ENCODE measurements around the gene FILIP1L. TPM values are rescaled to one million over a fixed set of nuclear protein-coding genes. Genes with fewer than 3 reads are reported as not detected.

Gene FILIP1L
- polyA plus RNA-seq, 2 donors = 2.6 to 6.9 TPM

DNA sequence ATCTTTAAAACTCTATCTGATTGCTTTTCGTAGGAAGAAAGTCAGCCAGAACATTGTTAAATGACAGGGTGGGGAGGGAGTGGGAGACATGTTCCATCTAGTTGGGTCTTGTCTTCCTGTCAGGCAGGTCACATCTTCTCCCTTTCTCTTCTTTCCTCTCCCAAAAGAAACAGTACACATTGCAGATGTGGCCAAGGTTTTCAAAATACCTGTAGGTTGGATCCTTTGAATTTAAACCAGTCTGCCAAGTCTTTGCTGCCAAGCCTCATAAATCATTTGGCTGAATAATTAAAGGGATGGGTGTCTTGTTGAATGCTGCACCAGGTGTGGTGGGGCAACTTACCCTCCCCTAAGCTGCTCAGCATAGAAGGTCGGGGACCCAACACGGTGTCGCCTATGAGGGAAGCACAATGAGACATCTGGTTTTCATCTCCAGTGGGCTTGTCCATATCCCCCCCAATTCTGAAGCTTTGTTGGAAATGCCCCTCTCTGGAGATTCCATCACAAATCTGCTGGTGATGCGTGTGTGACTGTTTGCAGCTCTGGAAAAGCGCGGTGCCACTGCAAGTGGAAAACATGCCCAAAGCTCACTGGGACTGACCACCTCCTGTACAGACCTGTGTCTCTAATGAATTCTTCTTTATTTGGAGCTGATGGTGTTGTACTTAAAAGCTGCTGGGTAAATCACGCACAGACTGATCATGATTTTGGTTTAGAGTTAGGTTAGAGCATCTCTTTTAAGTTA, 112.6 kb downstream of the FILIP1L start:
- Histone ChIP-seq H3K4me1 (ENCODE audit: control insufficient read depth in 2 of 2, insufficient read depth in 2 of 2, low read length in 1 of 2) (peaks cover 2 to 3% of the 10 kb centered on the region in 2 donors), H3K36me3 (ENCODE audit: control insufficient read depth in 2 of 2, insufficient read depth in 2 of 2, low read length in 1 of 2) (no peaks in the 10 kb centered on the region), H3K9me3 (ENCODE audit: control insufficient read depth in 2 of 2, insufficient read depth in 1 of 2, low read depth in 1 of 2, low read length in 1 of 2) (no peaks in the 10 kb centered on the region), H3K4me3 (ENCODE audit: low read depth in 1 of 2, low read length in 2 of 2) (no peak overlapping the region), H3K27ac (ENCODE audit: low read depth in 2 of 2, low read length in 1 of 2) (peak overlapping the region; percentile 34 to 47), H3K27me3 (ENCODE audit: control insufficient read depth in 1 of 2, insufficient read depth in 2 of 2, low read length in 2 of 2) (no peaks in the 10 kb centered on the region)
- 61 to 76% methylated on average over 8 of the region's 8 CpGs for WGBS, 2 donors

DNA sequence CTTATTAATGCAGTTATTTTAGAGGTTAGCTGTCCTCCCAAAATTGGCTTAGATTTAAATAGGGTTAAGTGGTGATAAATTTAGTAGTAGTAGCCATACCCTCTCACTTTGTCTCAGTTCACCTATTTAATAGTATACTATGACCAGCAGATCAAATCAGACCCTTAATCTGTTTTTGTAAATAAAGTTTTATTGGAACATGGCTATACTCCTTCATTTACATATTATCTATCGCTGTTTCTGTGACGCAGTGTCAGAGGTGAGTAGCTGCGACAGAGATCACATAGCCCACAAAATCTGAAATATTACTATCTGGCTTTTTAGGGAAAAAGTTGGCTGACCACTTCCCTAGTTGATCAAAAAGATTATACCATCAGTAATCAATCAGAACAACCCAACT, 113.2 kb downstream of the FILIP1L start:
- Histone ChIP-seq H3K9me3 (ENCODE audit: control insufficient read depth in 2 of 2, insufficient read depth in 1 of 2, low read depth in 1 of 2, low read length in 1 of 2) (no peaks in the 10 kb centered on the region), H3K27me3 (ENCODE audit: control insufficient read depth in 1 of 2, insufficient read depth in 2 of 2, low read length in 2 of 2) (no peaks in the 10 kb centered on the region), H3K4me1 (ENCODE audit: control insufficient read depth in 2 of 2, insufficient read depth in 2 of 2, low read length in 1 of 2) (peaks cover 2 to 3% of the 10 kb centered on the region in 2 donors), H3K27ac (ENCODE audit: low read depth in 2 of 2, low read length in 1 of 2) (peak overlapping the region in 1 of 2 donors; percentile 47), H3K36me3 (ENCODE audit: control insufficient read depth in 2 of 2, insufficient read depth in 2 of 2, low read length in 1 of 2) (no peaks in the 10 kb centered on the region), H3K4me3 (ENCODE audit: low read depth in 1 of 2, low read length in 2 of 2) (no peak overlapping the region)
- 78 to 86% methylated on average over 3 of the region's 3 CpGs for WGBS, 2 donors

DNA sequence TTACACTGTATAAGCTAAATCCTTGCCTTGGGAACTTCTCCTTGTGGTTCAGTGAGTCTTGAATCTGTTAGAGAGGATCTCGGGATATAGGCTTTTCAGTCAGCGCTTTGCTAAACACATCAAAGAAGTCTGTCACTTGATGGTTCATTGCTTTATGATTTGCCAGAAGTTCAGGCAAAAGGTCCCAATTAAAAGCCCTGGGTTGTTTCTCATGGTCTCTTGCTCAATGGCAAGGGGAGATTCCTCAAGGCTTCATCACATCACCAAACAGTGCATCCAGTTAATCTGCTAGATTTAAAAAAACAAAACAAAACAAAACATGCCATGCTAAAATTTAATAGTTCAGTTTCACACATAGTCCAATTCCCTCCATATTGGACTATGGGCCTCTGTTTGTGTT, 114.8 kb downstream of the FILIP1L start:
- 91 to 94% methylated on average over 2 of the region's 2 CpGs for WGBS, 2 donors
- Histone ChIP-seq H3K27me3 (ENCODE audit: control insufficient read depth in 1 of 2, insufficient read depth in 2 of 2, low read length in 2 of 2) (no peaks in the 10 kb centered on the region), H3K9me3 (ENCODE audit: control insufficient read depth in 2 of 2, insufficient read depth in 1 of 2, low read depth in 1 of 2, low read length in 1 of 2) (peaks cover 0 to 2% of the 10 kb centered on the region in 2 donors), H3K4me1 (ENCODE audit: control insufficient read depth in 2 of 2, insufficient read depth in 2 of 2, low read length in 1 of 2) (peaks cover 0 to 3% of the 10 kb centered on the region in 2 donors), H3K4me3 (ENCODE audit: low read depth in 1 of 2, low read length in 2 of 2) (no peak overlapping the region), H3K27ac (ENCODE audit: low read depth in 2 of 2, low read length in 1 of 2) (no peak overlapping the region), H3K36me3 (ENCODE audit: control insufficient read depth in 2 of 2, insufficient read depth in 2 of 2, low read length in 1 of 2) (no peaks in the 10 kb centered on the region)

DNA sequence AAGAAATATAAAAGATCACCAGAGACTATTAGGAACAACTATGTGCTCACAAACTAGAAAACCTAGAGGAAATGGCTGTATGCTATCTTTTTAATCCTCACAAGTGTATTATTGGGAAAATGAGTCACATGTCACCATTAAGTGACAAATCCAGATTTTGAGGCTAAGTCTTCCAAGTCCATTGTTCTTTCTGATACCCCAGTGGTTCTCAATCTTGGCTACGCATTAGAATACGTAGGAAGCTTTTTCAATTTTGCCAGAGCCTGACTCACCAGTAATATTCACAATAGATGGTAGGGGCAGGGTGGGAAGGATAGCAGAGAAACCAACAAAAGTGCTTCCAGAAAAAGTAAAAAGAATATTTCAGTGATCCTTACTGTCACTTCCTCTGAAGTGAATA, 117.0 kb downstream of the FILIP1L start:
- Histone ChIP-seq H3K4me3 (ENCODE audit: low read depth in 1 of 2, low read length in 2 of 2) (no peak overlapping the region), H3K9me3 (ENCODE audit: control insufficient read depth in 2 of 2, insufficient read depth in 1 of 2, low read depth in 1 of 2, low read length in 1 of 2) (peaks cover 0 to 2% of the 10 kb centered on the region in 2 donors), H3K4me1 (ENCODE audit: control insufficient read depth in 2 of 2, insufficient read depth in 2 of 2, low read length in 1 of 2) (peaks cover 0 to 3% of the 10 kb centered on the region in 2 donors), H3K27ac (ENCODE audit: low read depth in 2 of 2, low read length in 1 of 2) (no peak overlapping the region), H3K36me3 (ENCODE audit: control insufficient read depth in 2 of 2, insufficient read depth in 2 of 2, low read length in 1 of 2) (no peaks in the 10 kb centered on the region), H3K27me3 (ENCODE audit: control insufficient read depth in 1 of 2, insufficient read depth in 2 of 2, low read length in 2 of 2) (no peaks in the 10 kb centered on the region)
- 59 to 74% methylated on average over 2 of the region's 2 CpGs for WGBS, 2 donors

GRCh38 chr3:99990179-99990578, 124.1 kb downstream of the FILIP1L start:
- no peaks in the 10 kb centered on the region for H3K4me1 ChIP-seq (ENCODE audit: control insufficient read depth in 2 of 2, insufficient read depth in 2 of 2, low read length in 1 of 2)
- H3K27me3 ChIP-seq (ENCODE audit: control insufficient read depth in 1 of 2, insufficient read depth in 2 of 2, low read length in 2 of 2) = no peaks in the 10 kb centered on the region
- no peaks in the 10 kb centered on the region for H3K36me3 ChIP-seq (ENCODE audit: control insufficient read depth in 2 of 2, insufficient read depth in 2 of 2, low read length in 1 of 2)
- no peak overlapping the region for H3K27ac ChIP-seq (ENCODE audit: low read depth in 2 of 2, low read length in 1 of 2)
- H3K4me3 ChIP-seq (ENCODE audit: low read depth in 1 of 2, low read length in 2 of 2) = no peak overlapping the region
- H3K9me3 ChIP-seq (ENCODE audit: control insufficient read depth in 2 of 2, insufficient read depth in 1 of 2, low read depth in 1 of 2, low read length in 1 of 2) = no peaks in the 10 kb centered on the region
- WGBS, 2 donors = 81 to 86% methylated on average over 1 of the region's 1 CpG

DNA sequence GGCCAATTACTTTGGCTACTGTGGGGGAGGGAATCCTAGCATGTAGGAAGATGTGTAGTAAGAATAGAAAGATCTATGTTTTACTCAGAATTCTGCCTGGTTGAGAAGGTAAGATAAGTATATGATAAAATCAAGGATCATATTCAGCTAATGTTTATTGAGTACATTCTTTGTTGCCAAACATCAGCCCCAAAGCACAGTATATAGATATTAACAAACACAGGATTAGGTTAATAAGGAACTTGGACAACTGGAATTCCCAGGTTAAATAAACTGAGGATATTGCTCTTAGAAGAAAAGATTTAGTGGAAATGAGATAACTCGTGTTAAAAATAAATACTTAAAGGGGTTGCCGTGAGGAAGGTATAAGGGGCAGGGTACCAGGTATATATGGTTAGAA, 129.6 kb downstream of the FILIP1L start:
- H3K36me3 ChIP-seq (ENCODE audit: control insufficient read depth in 2 of 2, insufficient read depth in 2 of 2, low read length in 1 of 2) = no peaks in the 10 kb centered on the region
- H3K9me3 ChIP-seq (ENCODE audit: control insufficient read depth in 2 of 2, insufficient read depth in 1 of 2, low read depth in 1 of 2, low read length in 1 of 2) = no peaks in the 10 kb centered on the region
- no peak overlapping the region for H3K27ac ChIP-seq (ENCODE audit: low read depth in 2 of 2, low read length in 1 of 2)
- WGBS, 2 donors = 75 to 90% methylated on average over 2 of the region's 2 CpGs
- no peak overlapping the region for H3K4me3 ChIP-seq (ENCODE audit: low read depth in 1 of 2, low read length in 2 of 2)
- H3K27me3 ChIP-seq (ENCODE audit: control insufficient read depth in 1 of 2, insufficient read depth in 2 of 2, low read length in 2 of 2) = no peaks in the 10 kb centered on the region
- no peaks in the 10 kb centered on the region for H3K4me1 ChIP-seq (ENCODE audit: control insufficient read depth in 2 of 2, insufficient read depth in 2 of 2, low read length in 1 of 2)

DNA sequence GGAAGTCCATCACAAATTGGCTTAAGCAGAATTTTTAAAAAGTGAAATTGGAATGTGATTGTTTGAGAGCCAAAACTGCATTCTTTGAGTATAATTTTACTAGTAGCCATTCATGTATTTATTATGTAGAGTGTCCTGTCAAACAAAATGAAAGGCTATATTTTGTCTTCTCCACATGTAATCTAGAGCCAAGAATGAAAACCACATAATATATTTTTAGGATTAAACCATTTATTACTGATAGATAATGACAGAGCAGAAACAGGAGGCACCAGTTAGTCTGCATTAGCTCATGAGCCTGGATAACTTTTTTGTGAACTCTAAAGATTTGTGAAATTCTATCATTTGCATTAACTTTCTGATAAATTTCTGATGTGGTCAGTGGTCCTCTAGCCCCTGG, 130.2 kb downstream of the FILIP1L start:
- no peak overlapping the region for H3K27ac ChIP-seq (ENCODE audit: low read depth in 2 of 2, low read length in 1 of 2)
- no peaks in the 10 kb centered on the region for H3K4me1 ChIP-seq (ENCODE audit: control insufficient read depth in 2 of 2, insufficient read depth in 2 of 2, low read length in 1 of 2)
- no peaks in the 10 kb centered on the region for H3K27me3 ChIP-seq (ENCODE audit: control insufficient read depth in 1 of 2, insufficient read depth in 2 of 2, low read length in 2 of 2)
- H3K9me3 ChIP-seq (ENCODE audit: control insufficient read depth in 2 of 2, insufficient read depth in 1 of 2, low read depth in 1 of 2, low read length in 1 of 2) = no peaks in the 10 kb centered on the region
- H3K36me3 ChIP-seq (ENCODE audit: control insufficient read depth in 2 of 2, insufficient read depth in 2 of 2, low read length in 1 of 2) = no peaks in the 10 kb centered on the region
- no peak overlapping the region for H3K4me3 ChIP-seq (ENCODE audit: low read depth in 1 of 2, low read length in 2 of 2)

DNA sequence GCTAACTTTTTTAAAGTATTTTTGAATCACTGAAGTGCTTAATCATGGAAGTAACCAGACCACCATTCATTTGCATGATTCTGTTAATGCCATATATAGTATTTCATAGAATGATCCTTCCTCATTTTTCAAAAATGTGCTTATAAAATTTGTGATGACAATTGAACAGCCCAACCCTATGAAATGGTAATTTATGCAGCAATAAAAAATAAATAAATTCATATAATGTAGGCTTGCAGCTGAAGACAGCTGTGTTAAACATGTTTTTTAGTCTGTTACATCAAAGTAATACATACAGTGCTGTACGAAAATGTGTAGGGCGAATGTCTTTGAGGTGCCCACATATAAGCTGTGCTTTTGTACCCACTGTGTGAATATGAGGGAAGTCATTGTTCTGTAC, 131.7 kb downstream of the FILIP1L start:
- WGBS, 2 donors = 93 to 94% methylated on average over 2 of the region's 2 CpGs
- Histone ChIP-seq H3K4me3 (ENCODE audit: low read depth in 1 of 2, low read length in 2 of 2) (no peak overlapping the region), H3K27ac (ENCODE audit: low read depth in 2 of 2, low read length in 1 of 2) (no peak overlapping the region), H3K9me3 (ENCODE audit: control insufficient read depth in 2 of 2, insufficient read depth in 1 of 2, low read depth in 1 of 2, low read length in 1 of 2) (no peaks in the 10 kb centered on the region), H3K36me3 (ENCODE audit: control insufficient read depth in 2 of 2, insufficient read depth in 2 of 2, low read length in 1 of 2) (no peaks in the 10 kb centered on the region), H3K27me3 (ENCODE audit: control insufficient read depth in 1 of 2, insufficient read depth in 2 of 2, low read length in 2 of 2) (no peaks in the 10 kb centered on the region), H3K4me1 (ENCODE audit: control insufficient read depth in 2 of 2, insufficient read depth in 2 of 2, low read length in 1 of 2) (no peaks in the 10 kb centered on the region)

DNA sequence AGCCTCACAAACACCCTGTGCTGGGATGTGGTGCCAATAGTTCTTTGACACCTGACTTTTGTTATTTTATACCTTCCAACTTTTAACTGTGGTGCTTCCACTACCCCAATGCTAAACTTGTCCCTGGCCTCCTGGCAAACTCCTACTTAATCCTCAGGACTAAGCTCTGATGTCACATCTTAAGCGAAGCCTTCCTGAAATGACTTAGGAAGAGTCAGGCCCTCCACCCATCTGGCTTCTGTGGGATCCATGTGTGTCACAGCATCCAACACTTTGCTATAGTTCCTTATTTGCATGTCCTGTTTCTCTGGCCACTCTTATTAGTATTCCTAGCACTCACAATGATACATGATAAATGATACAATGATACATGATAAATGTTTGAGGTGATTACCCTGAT, 133.2 kb downstream of the FILIP1L start:
- no peak overlapping the region for H3K27ac ChIP-seq (ENCODE audit: low read depth in 2 of 2, low read length in 1 of 2)

DNA sequence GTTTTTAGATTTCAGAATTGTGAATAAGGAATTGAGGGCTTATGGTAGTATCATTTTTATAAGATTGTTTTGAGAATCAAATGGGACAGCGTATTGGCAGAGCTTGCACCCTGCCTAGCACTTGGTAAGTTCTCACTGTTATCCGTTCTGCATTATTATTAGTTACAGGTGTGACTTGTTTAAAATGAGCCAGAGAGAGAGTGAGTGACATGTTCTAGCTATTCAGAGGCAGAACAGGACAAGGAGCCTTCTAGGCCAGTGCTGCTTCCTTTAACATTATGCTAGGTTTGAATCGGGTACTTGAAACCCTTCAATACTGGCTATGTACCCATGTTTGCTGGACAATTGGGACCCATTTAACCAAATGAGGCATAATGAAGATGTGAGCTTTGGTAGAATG, 133.7 kb downstream of the FILIP1L start:
- H3K27me3 ChIP-seq (ENCODE audit: control insufficient read depth in 1 of 2, insufficient read depth in 2 of 2, low read length in 2 of 2) = no peaks in the 10 kb centered on the region
- 94% methylated on average over 3 of the region's 3 CpGs for WGBS, 2 donors
- H3K4me3 ChIP-seq (ENCODE audit: low read depth in 1 of 2, low read length in 2 of 2) = no peak overlapping the region
- no peak overlapping the region for H3K27ac ChIP-seq (ENCODE audit: low read depth in 2 of 2, low read length in 1 of 2)
- H3K4me1 ChIP-seq (ENCODE audit: control insufficient read depth in 2 of 2, insufficient read depth in 2 of 2, low read length in 1 of 2) = no peaks in the 10 kb centered on the region
- H3K9me3 ChIP-seq (ENCODE audit: control insufficient read depth in 2 of 2, insufficient read depth in 1 of 2, low read depth in 1 of 2, low read length in 1 of 2) = no peaks in the 10 kb centered on the region
- H3K36me3 ChIP-seq (ENCODE audit: control insufficient read depth in 2 of 2, insufficient read depth in 2 of 2, low read length in 1 of 2) = no peaks in the 10 kb centered on the region

More for the DNA sequence above, 133.2 kb downstream of the FILIP1L start:
- Histone ChIP-seq H3K4me3 (ENCODE audit: low read depth in 1 of 2, low read length in 2 of 2) (no peak overlapping the region), H3K4me1 (ENCODE audit: control insufficient read depth in 2 of 2, insufficient read depth in 2 of 2, low read length in 1 of 2) (no peaks in the 10 kb centered on the region), H3K36me3 (ENCODE audit: control insufficient read depth in 2 of 2, insufficient read depth in 2 of 2, low read length in 1 of 2) (no peaks in the 10 kb centered on the region), H3K9me3 (ENCODE audit: control insufficient read depth in 2 of 2, insufficient read depth in 1 of 2, low read depth in 1 of 2, low read length in 1 of 2) (no peaks in the 10 kb centered on the region), H3K27me3 (ENCODE audit: control insufficient read depth in 1 of 2, insufficient read depth in 2 of 2, low read length in 2 of 2) (no peaks in the 10 kb centered on the region)
- 90 to 93% methylated on average over 1 of the region's 1 CpG for WGBS, 2 donors

All from esophagus (tissue), 2 donors.